CD4-positive, alpha-beta T cell treated with Interleukin-15 for 1 hour (primary cell): ENCODE data around the gene IL12RB2.

Experiments
- DNase-seq: peaks from one replicate; pipeline ENCODE4 v3.0.0-alpha.2; 2020

The IL12RB2 gene

GRCh38 chr1:67307251-67308060 is at the start of gene IL12RB2:
Gene IL12RB2, plus strand, starts transcription at chr1:67307873. Its CDS starts 12,496 bp downstream, at chr1:67320369.
- DNase-seq = peak; percentile 47

GRCh38 chr1:67261680-67262079 is 46.0 kb upstream of the IL12RB2 start:
- no peak for DNase-seq

- DNase-seq = no peak
Measured at GRCh38 chr1:67262735-67263134, 44.9 kb upstream of the IL12RB2 start.

GRCh38 chr1:67264152-67264551 is 43.5 kb upstream of the IL12RB2 start:
- no peak for DNase-seq

GRCh38 chr1:67264899-67265298 is 42.8 kb upstream of the IL12RB2 start:
- DNase-seq = no peak

GRCh38 chr1:67269061-67269460 is 38.6 kb upstream of the IL12RB2 start:
- no peak for DNase-seq

GRCh38 chr1:67270541-67270940 is 37.1 kb upstream of the IL12RB2 start:
- DNase-seq = no peak

GRCh38 chr1:67273591-67273990 is 34.1 kb upstream of the IL12RB2 start:
- DNase-seq = no peak

- DNase-seq = no peak
Measured at GRCh38 chr1:67274623-67275325, 32.9 kb upstream of the IL12RB2 start.

- no peak for DNase-seq
Measured at GRCh38 chr1:67280696-67281095, 27.0 kb upstream of the IL12RB2 start.

GRCh38 chr1:67281244-67281643 is 26.4 kb upstream of the IL12RB2 start:
- no peak for DNase-seq

GRCh38 chr1:67285780-67286488 is 21.7 kb upstream of the IL12RB2 start:
- no peak for DNase-seq

GRCh38 chr1:67290236-67290635 is 17.4 kb upstream of the IL12RB2 start:
- DNase-seq = no peak

GRCh38 chr1:67294836-67295617 is 12.6 kb upstream of the IL12RB2 start:
- DNase-seq = no peak

- no peak for DNase-seq
Measured at GRCh38 chr1:67298762-67299161, 8.9 kb upstream of the IL12RB2 start.

- no peak for DNase-seq
Measured at GRCh38 chr1:67299296-67299695, 8.4 kb upstream of the IL12RB2 start.

- no peak for DNase-seq
Measured at GRCh38 chr1:67300561-67300960, 7.1 kb upstream of the IL12RB2 start.

- no peak for DNase-seq
Measured at GRCh38 chr1:67304023-67304422, 3.6 kb upstream of the IL12RB2 start.

GRCh38 chr1:67306547-67306946 is 1.1 kb upstream of the IL12RB2 start:
- no peak for DNase-seq

- no peak for DNase-seq
Measured at GRCh38 chr1:67308136-67308535, 463 bp downstream of the IL12RB2 start.

- DNase-seq = no peak
Measured at GRCh38 chr1:67312615-67313014, 4.9 kb downstream of the IL12RB2 start.

GRCh38 chr1:67313934-67314671 is 6.4 kb downstream of the IL12RB2 start:
- DNase-seq = no peak
